ENCODE measurements around the gene RND1. TPM values are rescaled to one million over a fixed set of nuclear protein-coding genes. Genes with fewer than 3 reads are reported as not detected.

Gene RND1
- polyA plus RNA-seq, 3 donors = 0.40 to 0.49 TPM; not detected in 1

GRCh38 chr12:48880647-48881046, 15.0 kb upstream of the RND1 start:
- DNase-seq = no peak
- Histone ChIP-seq H2AFZ (ENCODE audit: insufficient read depth, low read depth, low read length, poor library complexity, severe bottlenecking) (no peak overlapping the region), H3K27me3 (ENCODE audit: control insufficient read depth in 2 of 2, insufficient read depth in 2 of 2, low read length in 2 of 2) (peaks cover 16 to 23% of the 10 kb centered on the region in 2 donors), H3K4me2 (replicated peaks; ENCODE audit: extremely low read depth, low read length, poor library complexity, severe bottlenecking) (no peak overlapping the region), H3K27ac (ENCODE audit: low read depth in 1 of 2, low read length in 2 of 2) (no peak overlapping the region), H4K20me1 (ENCODE audit: insufficient read depth, low read length) (no peaks in the 10 kb centered on the region), H3K79me2 (ENCODE audit: insufficient read depth, low read length) (no peaks in the 10 kb centered on the region), H3K36me3 (replicated peaks in 1 of 2; ENCODE audit: control insufficient read depth in 1 of 2, insufficient read depth in 2 of 2, low read length in 2 of 2) (no peaks in the 10 kb centered on the region), H3K9me3 (replicated peaks in 1 of 2; ENCODE audit: control insufficient read depth in 1 of 2, insufficient read depth in 1 of 2, low read length in 2 of 2) (no peaks in the 10 kb centered on the region), H3K9ac (ENCODE audit: insufficient read depth, low read length, poor library complexity, severe bottlenecking) (no peak overlapping the region), H3K4me1 (ENCODE audit: control insufficient read depth in 1 of 2, insufficient read depth in 2 of 2, low read length in 2 of 2) (no peaks in the 10 kb centered on the region), H3K4me3 (replicated peaks in 1 of 3; ENCODE audit: low read depth in 2 of 3, low read length in 3 of 3) (no peak overlapping the region)
- Mint-ChIP-seq H3K27ac (no peak overlapping the region), H3K9me3 (peaks cover 0 to 1% (median 0%) of the 10 kb centered on the region in 7 donors), H3K27me3 (ENCODE audit: low read depth in 3 of 3) (peaks cover 19 to 44% (median 24%) of the 10 kb centered on the region in 3 donors), H3K36me3 (no peaks in the 10 kb centered on the region), H3K4me1 (peaks cover 6% of the 10 kb centered on the region), H3K4me3 (no peak overlapping the region)
- no peak for TF ChIP-seq CTCF (IDR thresholded peaks at IDR 0.05)
- intact Hi-C loops (cut with micrococcal nuclease) = no loop called here
- WGBS (ENCODE audit: insufficient coverage) = 95% methylated on average over 7 of the region's 9 CpGs

GRCh38 chr12:48878548-48878947, 12.9 kb upstream of the RND1 start:
- no peaks in the 10 kb centered on the region for H3K9me3 Mint-ChIP-seq
- Histone ChIP-seq H3K9ac (ENCODE audit: insufficient read depth, low read length, poor library complexity, severe bottlenecking) (no peak overlapping the region), H2AFZ (ENCODE audit: insufficient read depth, low read depth, low read length, poor library complexity, severe bottlenecking) (no peak overlapping the region), H3K27me3 (ENCODE audit: control insufficient read depth in 2 of 2, insufficient read depth in 2 of 2, low read length in 2 of 2) (peaks cover 16 to 23% of the 10 kb centered on the region in 2 donors), H3K4me1 (ENCODE audit: control insufficient read depth in 1 of 2, insufficient read depth in 2 of 2, low read length in 2 of 2) (no peaks in the 10 kb centered on the region), H3K79me2 (ENCODE audit: insufficient read depth, low read length) (no peaks in the 10 kb centered on the region), H3K9me3 (replicated peaks in 1 of 2; ENCODE audit: control insufficient read depth in 1 of 2, insufficient read depth in 1 of 2, low read length in 2 of 2) (no peaks in the 10 kb centered on the region), H3K4me3 (replicated peaks in 1 of 3; ENCODE audit: low read depth in 2 of 3, low read length in 3 of 3) (no peak overlapping the region), H3K36me3 (replicated peaks in 1 of 2; ENCODE audit: control insufficient read depth in 1 of 2, insufficient read depth in 2 of 2, low read length in 2 of 2) (no peaks in the 10 kb centered on the region), H3K4me2 (replicated peaks; ENCODE audit: extremely low read depth, low read length, poor library complexity, severe bottlenecking) (no peak overlapping the region), H4K20me1 (ENCODE audit: insufficient read depth, low read length) (no peaks in the 10 kb centered on the region), H3K27ac (ENCODE audit: low read depth in 1 of 2, low read length in 2 of 2) (no peak overlapping the region)
- intact Hi-C loops (cut with micrococcal nuclease) = no loop called here
- TF ChIP-seq CTCF (IDR thresholded peaks at IDR 0.05) = no peak
- no peak for DNase-seq
- WGBS (ENCODE audit: insufficient coverage) = 100% methylated on average over 1 of the region's 2 CpGs
- no peak overlapping the region for H3K27ac Mint-ChIP-seq
- no peaks in the 10 kb centered on the region for H3K36me3 Mint-ChIP-seq
- H3K27me3 Mint-ChIP-seq (ENCODE audit: low read depth in 3 of 3) = peaks cover 18 to 41% (median 24%) of the 10 kb centered on the region in 3 donors
- peaks cover 6% of the 10 kb centered on the region for H3K4me1 Mint-ChIP-seq
- no peak overlapping the region for H3K4me3 Mint-ChIP-seq

All from CD14-positive monocyte (primary cell).